Measurements from ENCODE around the gene OR10Z1. TPM values are rescaled to one million over a fixed set of nuclear protein-coding genes. Genes with fewer than 3 reads are reported as not detected.

OR10Z1 gene, protein sequence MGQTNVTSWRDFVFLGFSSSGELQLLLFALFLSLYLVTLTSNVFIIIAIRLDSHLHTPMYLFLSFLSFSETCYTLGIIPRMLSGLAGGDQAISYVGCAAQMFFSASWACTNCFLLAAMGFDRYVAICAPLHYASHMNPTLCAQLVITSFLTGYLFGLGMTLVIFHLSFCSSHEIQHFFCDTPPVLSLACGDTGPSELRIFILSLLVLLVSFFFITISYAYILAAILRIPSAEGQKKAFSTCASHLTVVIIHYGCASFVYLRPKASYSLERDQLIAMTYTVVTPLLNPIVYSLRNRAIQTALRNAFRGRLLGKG
- not detected in 2 replicates for total RNA-seq (2014; rRNA removed; shearing (Covaris generic))

DNA sequence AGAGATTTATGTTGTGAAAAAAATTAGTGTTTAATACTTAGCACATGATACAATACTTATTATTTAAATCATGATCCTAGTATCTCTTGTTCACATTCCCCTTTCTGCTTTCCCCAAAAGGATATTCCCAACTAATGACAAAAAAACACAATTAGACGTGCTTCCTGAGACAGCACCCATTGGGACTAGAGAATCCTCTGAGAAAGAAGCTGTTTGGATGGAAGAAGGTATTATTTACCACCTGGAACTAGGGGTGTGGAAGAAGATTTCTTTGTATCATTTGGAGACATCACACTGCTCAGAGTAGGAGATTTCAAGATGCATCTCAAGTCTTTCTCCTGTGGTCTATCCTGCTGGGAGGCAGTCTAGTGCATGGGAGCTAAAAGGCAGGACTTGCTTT lies at the start of gene OR10Z1:
OR10Z1 (plus strand) TSS at position 301 of the 400 bp plus-strand sequence. CDS start 1,171 bp downstream, outside the sequence.
- DNase-seq (ENCODE audit: low spot score) = no peak
- in situ Hi-C loops (cut with HindIII; ENCODE audit: low sequenced_read_pairs) = no loop called here

DNA sequence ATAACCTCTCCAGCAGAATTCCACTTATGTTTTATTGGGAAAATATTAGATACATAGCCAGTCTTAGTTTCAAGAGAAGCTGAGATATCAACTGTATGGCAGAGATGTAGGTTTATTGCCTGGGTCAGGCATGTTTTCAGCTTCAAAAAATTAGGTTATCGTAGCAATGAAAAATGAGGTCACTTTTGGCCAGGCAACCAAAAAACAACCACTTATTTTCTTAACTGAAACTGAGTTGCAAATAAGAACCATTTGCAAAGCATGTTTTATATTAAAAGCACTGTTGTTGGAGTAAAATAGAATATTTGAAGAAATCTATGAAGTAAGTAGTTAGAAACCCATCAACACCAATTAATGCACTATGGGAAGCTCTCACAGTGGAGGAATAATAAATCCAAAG lies 45.4 kb upstream of the OR10Z1 start:
- in situ Hi-C loops (cut with HindIII; ENCODE audit: low sequenced_read_pairs) = no loop called here
- no peak for DNase-seq (ENCODE audit: low spot score)

DNA sequence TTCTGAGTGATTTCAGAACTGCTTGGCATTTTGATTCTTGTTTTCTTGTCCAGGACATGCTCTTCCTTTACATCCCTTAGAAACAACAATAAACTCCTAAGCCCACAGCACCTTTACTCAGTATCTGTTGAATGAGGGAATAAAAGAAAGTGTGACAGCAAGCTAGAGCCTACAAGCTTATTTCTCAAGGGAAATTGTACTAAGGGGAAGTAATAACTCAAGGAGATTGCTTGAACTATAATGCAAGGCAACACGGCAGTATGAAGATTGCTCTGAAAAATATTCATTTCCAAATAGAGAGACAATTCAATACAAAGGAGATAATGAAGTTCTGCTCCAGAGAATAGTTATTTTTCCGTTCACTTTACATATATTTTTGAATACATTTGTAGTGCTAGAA lies 41.2 kb upstream of the OR10Z1 start:
- in situ Hi-C loops (cut with HindIII; ENCODE audit: low sequenced_read_pairs) = no loop called here
- DNase-seq (ENCODE audit: low spot score) = no peak

DNA sequence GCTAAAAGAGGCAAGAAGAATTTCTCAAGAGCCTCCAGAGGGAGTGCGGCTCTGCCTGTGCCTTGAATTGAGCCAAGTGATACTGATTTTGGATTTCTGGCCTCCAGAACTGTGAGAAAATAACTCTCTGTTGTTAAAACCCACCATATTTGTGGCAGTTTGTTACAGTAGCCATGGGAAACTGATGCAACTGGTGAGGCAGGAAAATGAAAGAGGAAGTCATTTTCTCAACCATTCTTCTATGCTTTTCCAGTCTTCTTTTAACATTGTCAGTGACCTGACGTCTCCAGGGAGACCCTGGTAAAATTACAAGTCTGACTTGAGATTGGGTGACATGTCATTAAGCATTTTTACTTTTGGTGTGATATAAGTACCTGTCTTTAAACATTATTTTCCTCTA lies 40.5 kb upstream of the OR10Z1 start:
- in situ Hi-C loops (cut with HindIII; ENCODE audit: low sequenced_read_pairs) = no loop called here
- DNase-seq (ENCODE audit: low spot score) = no peak

DNA sequence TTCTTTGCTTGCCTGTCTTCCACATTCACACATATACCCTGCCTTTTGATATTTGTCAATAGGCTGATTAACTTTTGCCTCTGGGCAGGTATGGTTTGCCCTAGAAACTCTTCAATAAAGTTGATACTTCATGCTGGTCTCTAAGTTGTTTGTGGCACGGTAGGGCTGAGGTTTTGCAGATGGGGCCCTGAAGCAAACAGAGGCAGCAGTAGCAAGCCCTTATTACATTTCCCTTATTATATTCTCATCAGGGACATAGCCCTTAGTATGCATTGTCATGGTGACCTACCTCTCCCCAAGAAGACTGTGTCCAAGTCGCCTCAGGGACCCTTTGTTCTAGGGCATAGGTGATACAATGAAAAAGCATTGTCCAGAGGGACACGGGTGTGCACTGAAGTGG lies 34.6 kb upstream of the OR10Z1 start, which contains the start of gene OR6P1:
OR6P1 (minus strand) TSS at position 101 of the 400 bp plus-strand sequence. CDS start 6,976 bp downstream, outside the sequence.
- in situ Hi-C loops (cut with HindIII; ENCODE audit: low sequenced_read_pairs) = no loop called here
- no peak for DNase-seq (ENCODE audit: low spot score)

DNA sequence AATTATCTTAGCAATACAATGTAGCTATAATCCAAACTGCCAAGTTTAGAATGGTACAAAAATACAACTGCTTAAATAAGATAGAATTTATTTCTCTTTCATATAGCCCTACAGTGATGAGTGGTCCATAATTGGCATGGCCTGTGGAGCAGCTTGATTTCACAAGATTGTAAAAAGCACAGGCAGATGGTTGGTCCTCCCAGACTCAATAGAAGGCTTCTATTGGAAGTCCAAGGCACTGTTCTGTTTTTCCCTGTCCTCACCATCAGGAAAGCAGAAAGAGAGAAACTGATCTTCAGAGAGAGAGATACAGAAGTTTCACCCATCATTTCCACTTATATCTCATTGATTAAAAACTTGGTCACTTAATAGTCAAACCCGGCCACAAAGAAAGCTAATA lies 32.8 kb upstream of the OR10Z1 start:
- DNase-seq (ENCODE audit: low spot score) = no peak
- in situ Hi-C loops (cut with HindIII; ENCODE audit: low sequenced_read_pairs) = no loop called here

DNA sequence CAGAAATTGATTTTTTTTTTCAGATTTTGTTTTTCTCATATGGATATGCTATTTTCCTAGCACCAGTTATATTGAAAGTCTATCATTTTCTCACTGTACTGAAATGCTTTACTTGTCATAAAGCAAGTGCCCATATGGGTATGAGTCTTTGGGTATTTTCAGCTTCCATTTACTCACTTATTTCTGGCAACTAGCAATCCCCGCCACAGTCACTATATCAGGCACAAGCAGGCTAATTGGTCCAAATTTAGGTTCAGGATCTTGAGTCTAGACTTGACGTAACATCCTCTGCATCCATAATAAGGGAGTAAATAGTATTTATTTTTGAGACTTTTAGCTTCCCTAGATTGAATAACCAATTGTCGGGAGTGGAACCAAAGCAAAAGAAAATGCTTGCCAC lies 27.5 kb upstream of the OR10Z1 start:
- no peak for DNase-seq (ENCODE audit: low spot score)
- in situ Hi-C loops (cut with HindIII; ENCODE audit: low sequenced_read_pairs) = no loop called here

DNA sequence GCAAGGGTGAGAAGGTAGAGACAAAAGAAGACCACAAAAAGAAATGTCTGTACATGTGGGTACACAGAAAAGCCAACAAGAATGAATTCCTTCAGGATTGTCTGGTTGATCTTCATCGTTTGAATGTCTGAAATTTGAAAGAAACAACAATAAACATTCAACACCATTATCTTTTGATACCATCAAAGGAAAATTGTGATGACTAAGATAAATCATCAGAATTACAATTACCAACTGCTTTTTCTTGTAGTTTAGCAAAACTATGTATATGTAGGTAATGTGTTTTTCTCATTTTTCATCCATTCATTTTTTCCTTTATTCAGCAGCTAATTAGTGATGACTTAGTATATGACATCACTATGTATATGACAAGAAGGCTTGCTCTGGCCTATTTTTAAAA lies 25.3 kb upstream of the OR10Z1 start, which contains the start of gene OR10X1:
OR10X1 (minus strand) TSS at position 167 of the 400 bp plus-strand sequence; CDS start at position 167, 0 bp downstream.
- in situ Hi-C loops (cut with HindIII; ENCODE audit: low sequenced_read_pairs) = no loop called here
- DNase-seq (ENCODE audit: low spot score) = no peak

DNA sequence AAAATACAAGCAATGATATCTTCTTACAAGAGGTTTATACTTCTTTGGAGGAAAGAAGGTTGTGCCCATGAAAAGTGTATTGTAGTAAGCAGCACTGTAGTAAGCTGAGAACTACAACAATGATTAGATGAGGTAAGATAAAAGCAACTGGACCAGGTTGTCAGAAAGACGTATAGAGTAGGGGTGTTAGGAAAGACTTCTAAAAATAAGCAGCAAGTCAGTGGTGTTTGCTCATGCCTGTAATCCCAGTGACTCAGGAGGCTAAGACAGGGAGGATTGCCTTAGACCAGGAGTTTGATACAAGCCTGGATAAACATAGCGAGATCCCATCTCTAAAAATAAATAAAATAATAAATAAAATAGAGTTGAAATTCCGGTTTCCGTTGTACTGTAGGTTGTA lies 21.1 kb upstream of the OR10Z1 start:
- DNase-seq (ENCODE audit: low spot score) = no peak
- in situ Hi-C loops (cut with HindIII; ENCODE audit: low sequenced_read_pairs) = no loop called here

DNA sequence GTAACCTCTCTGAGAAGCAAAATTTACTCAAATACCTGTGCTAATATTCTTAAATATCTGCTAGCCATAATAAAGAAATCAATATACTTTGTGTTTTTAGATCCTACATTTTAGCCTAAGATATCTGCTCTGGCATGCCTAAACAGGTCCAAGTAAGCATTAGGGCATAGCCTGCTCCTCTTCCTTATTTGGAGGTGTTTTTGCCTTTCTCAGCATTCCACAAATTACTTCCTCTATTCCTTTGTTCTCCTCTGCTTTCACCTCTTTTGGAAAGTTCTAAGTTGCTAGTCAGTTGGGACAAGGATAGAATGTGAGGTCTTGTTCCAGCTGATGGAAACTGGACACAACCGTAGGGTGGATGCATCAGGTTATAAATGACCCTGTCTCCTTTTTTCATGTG lies 18.1 kb upstream of the OR10Z1 start:
- no peak for DNase-seq (ENCODE audit: low spot score)
- in situ Hi-C loops (cut with HindIII; ENCODE audit: low sequenced_read_pairs) = no loop called here

DNA sequence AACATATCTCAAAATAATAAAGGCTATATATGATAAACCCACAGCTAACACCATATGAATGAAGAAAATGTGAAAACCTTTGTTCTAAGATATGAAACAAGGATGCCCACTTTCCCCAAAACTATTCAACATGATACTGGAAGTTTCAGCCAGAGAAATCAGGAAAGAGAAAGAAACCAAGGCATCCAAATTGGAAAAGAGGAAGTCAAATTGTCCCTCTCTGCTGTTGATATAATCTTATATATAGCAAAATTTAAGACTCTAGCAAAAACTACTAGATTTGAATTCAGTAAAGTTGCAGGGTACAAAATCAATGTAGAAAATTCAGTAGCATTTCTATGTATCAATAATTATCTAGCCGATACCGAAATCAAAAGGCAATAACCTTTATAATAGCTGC lies 4.3 kb upstream of the OR10Z1 start:
- no peak for DNase-seq (ENCODE audit: low spot score)
- in situ Hi-C loops (cut with HindIII; ENCODE audit: low sequenced_read_pairs) = no loop called here

DNA sequence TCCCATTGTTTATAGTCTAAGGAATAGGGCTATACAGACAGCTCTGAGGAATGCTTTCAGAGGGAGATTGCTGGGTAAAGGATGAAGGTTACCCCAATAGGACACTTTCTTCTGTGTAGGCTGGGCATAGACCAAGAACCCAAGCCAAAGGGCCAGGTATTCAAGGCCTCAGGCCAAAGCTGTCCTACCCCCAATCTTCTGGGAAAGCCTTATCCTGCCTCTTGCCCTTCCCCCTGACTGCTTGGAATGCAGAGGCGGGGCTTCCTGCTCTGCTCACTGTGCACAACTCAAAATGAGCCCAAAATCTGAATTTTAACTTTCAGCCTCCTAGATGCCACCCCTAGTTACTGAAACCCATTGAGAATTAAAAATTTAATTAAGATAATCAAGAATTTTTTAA lies 2.2 kb downstream of the OR10Z1 start:
- in situ Hi-C loops (cut with HindIII; ENCODE audit: low sequenced_read_pairs) = no loop called here
- DNase-seq (ENCODE audit: low spot score) = no peak

DNA sequence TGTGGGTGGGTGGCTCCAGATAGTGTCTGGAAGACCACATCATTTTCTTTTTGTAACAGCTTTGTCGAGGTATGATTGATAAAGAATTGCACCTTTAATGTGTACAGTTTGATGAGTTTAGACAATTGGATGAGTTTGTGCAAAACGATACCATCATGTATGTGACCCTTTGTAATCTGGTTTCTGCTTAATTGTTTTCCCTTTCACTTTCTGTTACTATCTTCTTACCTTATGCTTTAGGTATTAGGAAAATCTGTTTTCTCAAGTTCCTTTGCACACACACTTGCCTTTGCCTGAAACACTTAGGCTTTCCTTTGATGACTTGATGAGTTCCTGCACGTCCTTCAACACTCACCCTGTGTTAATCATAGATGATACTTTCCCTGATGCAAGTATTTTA lies 6.8 kb downstream of the OR10Z1 start:
- DNase-seq (ENCODE audit: low spot score) = no peak
- in situ Hi-C loops (cut with HindIII; ENCODE audit: low sequenced_read_pairs) = no loop called here

DNA sequence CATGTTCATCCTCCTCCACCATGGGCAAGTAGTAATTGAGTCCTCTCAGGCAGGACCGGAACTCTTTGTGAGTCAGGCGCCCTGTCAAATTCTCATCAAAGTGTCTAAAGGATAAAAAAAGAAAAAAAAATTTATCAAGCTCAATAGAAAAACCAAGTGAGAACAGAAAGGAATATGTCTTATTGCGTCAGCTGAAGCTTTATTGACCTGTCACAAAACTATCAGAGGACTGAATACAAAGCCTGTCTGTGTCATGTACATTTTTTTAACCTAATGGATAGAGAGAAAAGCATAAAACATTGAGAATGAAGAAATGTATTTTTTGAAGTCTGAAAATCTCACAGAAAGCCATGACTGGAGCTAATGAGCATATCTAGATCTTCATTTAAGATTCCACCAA lies 8.7 kb downstream of the OR10Z1 start:
- DNase-seq (ENCODE audit: low spot score) = no peak
- in situ Hi-C loops (cut with HindIII; ENCODE audit: low sequenced_read_pairs) = no loop called here

DNA sequence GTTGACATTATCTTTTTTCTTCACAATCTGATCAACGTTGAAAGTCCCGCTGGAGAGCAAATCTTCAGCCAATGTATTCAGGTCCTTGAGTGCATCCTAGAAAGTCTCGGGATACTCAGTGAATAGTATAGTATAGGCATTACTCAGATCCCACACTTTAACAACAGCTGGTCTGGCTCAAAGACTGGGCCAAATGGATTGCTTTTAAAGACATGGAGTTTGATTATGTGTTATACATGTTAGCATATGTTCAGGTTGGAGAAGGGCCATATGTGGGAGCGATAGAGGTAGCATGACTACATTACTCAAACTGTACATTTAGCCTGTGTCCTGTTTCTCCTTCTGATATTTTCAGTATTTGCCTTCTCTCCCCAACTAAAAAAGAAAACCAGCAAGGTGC lies 33.1 kb downstream of the OR10Z1 start:
- in situ Hi-C loops (cut with HindIII; ENCODE audit: low sequenced_read_pairs) = no loop called here
- no peak for DNase-seq (ENCODE audit: low spot score)

DNA sequence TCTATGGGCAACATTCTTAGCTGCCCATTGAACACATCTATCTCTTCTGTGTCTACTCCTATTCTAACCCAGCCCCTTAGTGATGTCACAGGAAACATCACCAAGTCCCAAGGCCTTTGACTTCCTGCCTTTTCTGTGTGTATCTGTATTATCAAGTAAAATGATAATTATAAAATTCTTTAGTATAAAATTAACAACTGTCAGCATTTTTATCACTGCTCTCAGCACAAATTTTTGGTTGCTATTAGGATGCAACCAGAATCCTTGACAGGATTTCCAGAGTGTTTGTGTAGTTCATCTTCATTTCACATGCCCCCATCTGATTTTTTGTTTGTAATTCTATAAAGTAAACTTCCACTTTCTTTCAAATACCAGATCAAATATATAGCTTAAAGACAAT lies 33.8 kb downstream of the OR10Z1 start:
- in situ Hi-C loops (cut with HindIII; ENCODE audit: low sequenced_read_pairs) = no loop called here

DNA sequence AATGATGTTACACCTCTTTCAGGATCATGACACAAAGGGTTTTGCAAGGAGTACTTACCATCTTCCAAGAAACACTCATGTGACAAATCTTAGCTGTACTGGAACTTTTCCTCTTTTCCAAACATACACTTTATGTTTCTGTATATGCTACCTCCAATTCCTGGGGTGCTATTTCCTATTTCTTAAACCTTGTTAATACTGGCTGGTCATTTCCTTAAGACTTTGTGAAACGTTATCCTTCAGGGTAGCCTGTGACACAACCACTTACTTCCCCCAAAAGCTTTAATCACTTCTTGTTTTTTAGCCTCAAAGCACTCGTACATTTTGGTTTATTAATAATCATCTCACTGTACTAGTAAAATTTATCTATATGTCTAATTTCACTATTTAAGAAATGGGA lies 39.4 kb downstream of the OR10Z1 start:
- in situ Hi-C loops (cut with HindIII; ENCODE audit: low sequenced_read_pairs) = no loop called here

More for the DNA sequence above, 33.8 kb downstream of the OR10Z1 start:
- no peak for DNase-seq (ENCODE audit: low spot score)

DNA sequence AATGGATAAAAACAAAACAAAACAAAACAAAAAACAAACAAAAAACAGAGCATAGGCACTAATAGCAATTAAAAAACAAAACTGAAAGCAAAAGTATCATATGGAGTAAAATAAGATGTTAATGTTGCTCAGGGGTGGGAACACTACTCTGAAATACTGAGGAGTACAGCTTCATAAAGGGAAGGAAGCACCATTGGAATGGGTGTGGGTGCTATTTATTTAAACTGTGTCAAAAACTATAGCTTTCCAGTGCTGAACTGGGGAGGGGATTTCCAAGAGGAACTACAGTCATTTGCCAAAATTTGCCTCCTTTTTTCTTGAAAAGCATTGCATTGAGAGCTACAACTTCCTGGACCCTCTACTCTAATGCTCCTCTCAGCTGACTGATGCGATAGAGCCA lies 41.4 kb downstream of the OR10Z1 start:
- in situ Hi-C loops (cut with HindIII; ENCODE audit: low sequenced_read_pairs) = no loop called here
- DNase-seq (ENCODE audit: low spot score) = no peak

More for the DNA sequence above, 39.4 kb downstream of the OR10Z1 start:
- no peak for DNase-seq (ENCODE audit: low spot score)

DNA sequence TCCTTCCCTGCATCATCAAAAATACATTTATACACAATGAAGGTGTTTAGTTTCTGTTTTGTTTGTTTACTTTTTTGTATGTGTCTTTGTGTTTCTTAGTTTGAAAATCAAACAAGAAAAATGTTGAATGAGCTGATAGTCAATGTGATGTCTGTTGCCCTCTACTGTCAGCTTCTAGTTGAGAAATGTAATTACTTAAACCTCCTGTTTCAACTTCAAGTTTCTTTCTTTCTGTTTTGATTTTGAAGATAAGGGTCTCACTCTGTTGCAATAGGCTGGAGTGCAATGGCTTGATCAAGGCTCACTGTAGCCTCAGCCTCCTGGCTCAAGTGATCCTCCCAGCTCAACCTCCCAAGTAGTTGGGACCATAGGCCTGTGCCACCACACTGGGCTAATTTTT lies 44.0 kb downstream of the OR10Z1 start:
- DNase-seq (ENCODE audit: low spot score) = no peak
- in situ Hi-C loops (cut with HindIII; ENCODE audit: low sequenced_read_pairs) = no loop called here

DNA sequence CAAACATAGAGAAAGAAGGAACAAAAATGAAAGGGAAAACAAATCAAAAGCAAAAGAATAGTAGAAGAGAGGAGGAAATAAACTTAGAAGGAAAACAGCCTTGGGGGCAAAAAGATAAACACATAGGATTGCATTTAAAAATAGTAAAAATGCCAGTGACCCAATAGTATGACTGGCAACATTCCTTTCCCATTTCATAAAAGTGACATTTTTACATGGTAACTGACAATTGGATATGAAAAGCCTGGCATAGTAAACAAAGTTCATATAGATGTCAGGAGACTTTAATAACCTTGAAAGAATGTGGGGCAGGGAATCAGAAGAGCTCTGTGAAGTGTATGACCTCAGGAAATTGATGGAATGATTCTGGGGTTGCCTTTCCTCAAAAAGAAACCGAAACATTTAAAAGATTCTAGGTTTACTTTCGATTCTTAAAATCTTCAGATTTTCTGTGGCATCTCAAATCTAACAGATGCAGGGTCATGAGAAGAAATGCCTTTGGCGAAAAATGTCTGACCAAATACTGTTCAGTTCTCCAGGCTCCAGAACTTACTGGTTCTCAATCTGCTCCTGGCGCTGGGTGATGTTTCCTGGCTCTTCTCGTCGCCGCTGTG lies 47.8 kb downstream of the OR10Z1 start:
- in situ Hi-C loops (cut with HindIII; ENCODE audit: low sequenced_read_pairs) = no loop called here

DNA sequence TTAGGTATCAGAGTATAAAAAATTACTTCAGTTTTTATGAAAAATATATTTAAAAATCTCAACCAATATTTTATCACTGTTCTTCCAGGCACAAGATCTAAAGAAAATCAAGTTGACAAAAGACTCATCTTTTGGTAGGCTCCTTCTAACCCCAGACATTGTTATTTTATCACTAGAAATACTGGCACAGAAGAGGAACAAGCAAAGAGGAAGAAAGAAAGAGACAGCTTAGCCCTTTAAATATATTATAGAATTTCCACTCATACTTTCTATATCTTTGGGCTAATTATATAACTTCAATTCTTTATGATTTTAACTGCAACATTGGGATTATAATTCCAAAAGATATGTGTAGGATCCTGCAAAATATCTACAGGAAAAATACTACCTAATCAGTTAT lies 49.0 kb downstream of the OR10Z1 start:
- DNase-seq (ENCODE audit: low spot score) = no peak
- in situ Hi-C loops (cut with HindIII; ENCODE audit: low sequenced_read_pairs) = no loop called here

More for the DNA sequence above, 47.8 kb downstream of the OR10Z1 start:
- DNase-seq (ENCODE audit: low spot score) = no peak

Measured in G401 (cell line).